Sigmoid colon (tissue), 3 donors: Measurements from ENCODE around the gene COG5.

ENCODE experiments used
- POLR2A ChIP-seq, 2 donors: fragments of 450-650 bp; IDR thresholded peaks; one replicate each; pipeline ENCODE4 v1.6.1; 2016; ENCODE audit warnings: antibody characterized with exemption in 2 of 2, mild to moderate bottlenecking in 2 of 2, moderate library complexity in 2 of 2
- TF ChIP-seq, protein P1 (sequence below), 4 experiments: fragments of 450-650 bp in 3 of 4; fragments of 200-600 bp in 1 of 4; IDR thresholded peaks; one replicate each; pipeline ENCODE4 v1.5.1; 2016 to 2019; ENCODE audit warnings: antibody characterized with exemption in 4 of 4, mild to moderate bottlenecking in 3 of 4, moderate library complexity in 2 of 4

GRCh38 chr7:107613439-107613838 lies 49.7 kb upstream of the COG5 start:
- TF ChIP-seq, protein P1, sequence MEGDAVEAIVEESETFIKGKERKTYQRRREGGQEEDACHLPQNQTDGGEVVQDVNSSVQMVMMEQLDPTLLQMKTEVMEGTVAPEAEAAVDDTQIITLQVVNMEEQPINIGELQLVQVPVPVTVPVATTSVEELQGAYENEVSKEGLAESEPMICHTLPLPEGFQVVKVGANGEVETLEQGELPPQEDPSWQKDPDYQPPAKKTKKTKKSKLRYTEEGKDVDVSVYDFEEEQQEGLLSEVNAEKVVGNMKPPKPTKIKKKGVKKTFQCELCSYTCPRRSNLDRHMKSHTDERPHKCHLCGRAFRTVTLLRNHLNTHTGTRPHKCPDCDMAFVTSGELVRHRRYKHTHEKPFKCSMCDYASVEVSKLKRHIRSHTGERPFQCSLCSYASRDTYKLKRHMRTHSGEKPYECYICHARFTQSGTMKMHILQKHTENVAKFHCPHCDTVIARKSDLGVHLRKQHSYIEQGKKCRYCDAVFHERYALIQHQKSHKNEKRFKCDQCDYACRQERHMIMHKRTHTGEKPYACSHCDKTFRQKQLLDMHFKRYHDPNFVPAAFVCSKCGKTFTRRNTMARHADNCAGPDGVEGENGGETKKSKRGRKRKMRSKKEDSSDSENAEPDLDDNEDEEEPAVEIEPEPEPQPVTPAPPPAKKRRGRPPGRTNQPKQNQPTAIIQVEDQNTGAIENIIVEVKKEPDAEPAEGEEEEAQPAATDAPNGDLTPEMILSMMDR (IDR thresholded peaks at IDR 0.05) = no peak
- no peak for TF ChIP-seq POLR2A (IDR thresholded peaks at IDR 0.05)
